MV-4-11 (cell line): ENCODE measurements around the gene PPP1R37.
A peak's percentile ranks its signal among the peaks of the same experiment; 100 is the strongest.

Source experiments
- DNase-seq: peaks from one replicate; lab custom pipeline; 2025; lab: John Stamatoyannopoulos, UW

The PPP1R37 gene

GRCh38 chr19:45170146-45171106 lies 77.4 kb downstream of the PPP1R37 start:
- DNase-seq: no peak

- no peak for DNase-seq
Measured at GRCh38 chr19:45171211-45171623, 78.2 kb downstream of the PPP1R37 start.

- DNase-seq: no peak
Measured at GRCh38 chr19:45172173-45172572, 79.2 kb downstream of the PPP1R37 start.

GRCh38 chr19:45172611-45173208 lies 79.7 kb downstream of the PPP1R37 start:
- no peak for DNase-seq

GRCh38 chr19:45173816-45174215 lies 80.8 kb downstream of the PPP1R37 start:
- peak; percentile 35 for DNase-seq

- peak; percentile 17 for DNase-seq
Measured at GRCh38 chr19:45175515-45176345, 82.8 kb downstream of the PPP1R37 start.

- DNase-seq: peak; percentile 87
Measured at GRCh38 chr19:45177817-45178261, 84.9 kb downstream of the PPP1R37 start, which contains the start of gene TRAPPC6A. TSS of gene TRAPPC6A (minus strand) at chr19:45178237. CDS start at chr19:45178218, 19 bp downstream.

GRCh38 chr19:45178262-45179071 lies 85.5 kb downstream of the PPP1R37 start, which contains the start of gene BLOC1S3:
TSS of gene BLOC1S3 (plus strand) at chr19:45178784. CDS start at chr19:45179297, 513 bp downstream.
- peak; percentile 100 for DNase-seq

GRCh38 chr19:45179072-45179891 lies 86.3 kb downstream of the PPP1R37 start:
- DNase-seq: no peak

GRCh38 chr19:45179892-45180370 lies 87.0 kb downstream of the PPP1R37 start:
- no peak for DNase-seq

GRCh38 chr19:45180936-45181335 lies 88.0 kb downstream of the PPP1R37 start:
- no peak for DNase-seq

- no peak for DNase-seq
Measured at GRCh38 chr19:45182758-45183157, 89.8 kb downstream of the PPP1R37 start.

GRCh38 chr19:45184115-45184514 lies 91.1 kb downstream of the PPP1R37 start:
- DNase-seq: no peak

- DNase-seq: no peak
Measured at GRCh38 chr19:45186509-45187334, 93.7 kb downstream of the PPP1R37 start.

- DNase-seq: no peak
Measured at GRCh38 chr19:45187421-45188100, 94.6 kb downstream of the PPP1R37 start.

GRCh38 chr19:45189971-45190370 lies 97.0 kb downstream of the PPP1R37 start:
- no peak for DNase-seq

GRCh38 chr19:45191375-45191774 lies 98.4 kb downstream of the PPP1R37 start:
- no peak for DNase-seq

GRCh38 chr19:45195764-45196163 lies 102.8 kb downstream of the PPP1R37 start:
- no peak for DNase-seq
